MCF 10A (cell line): Measurements from ENCODE around the gene SLC35E3. TPM values are rescaled to one million over a fixed set of nuclear protein-coding genes. Genes with fewer than 3 reads are reported as not detected.

Experiments
- BruUV-seq: library from RNA; stranded (reverse); fragments of 400-500 nt; replicated peaks from 2 replicates; lab custom pipeline; 2021; lab: Mats Ljungman, UMichigan
- CTCF ChIA-PET: fragments of 300-600 bp; sonication (Branson Sonifier 250); formaldehyde crosslinking; extraction: SDS; loops from one replicate; lab custom pipeline; 2021; ENCODE audit warnings: antibody characterized with exemption, inconsistent platforms; lab: Yijun Ruan, JAX
- POLR2A ChIA-PET: fragments of 300-600, 350-650 bp; sonication (Branson Sonifier 250); formaldehyde crosslinking; extraction: SDS; loops from one replicate; lab custom pipeline; 2020; ENCODE audit warnings: antibody characterized with exemption, inconsistent platforms; lab: Yijun Ruan, JAX
- DNase-seq: peaks from one replicate; pipeline ENCODE4 v3.0.0-alpha.2; 2018; ENCODE audit not compliant: unreplicated experiment
- H3K27ac Mint-ChIP-seq: one replicate; pipeline ENCODE4 v1.8.0; 2022; ENCODE audit warnings: mild to moderate bottlenecking, low read depth, mixed read lengths; ENCODE audit not compliant: unreplicated experiment
- H3K27me3 Mint-ChIP-seq: one replicate; pipeline ENCODE4 v1.8.0; 2022; ENCODE audit warnings: mixed read lengths; ENCODE audit not compliant: insufficient read depth, unreplicated experiment
- H3K36me3 Mint-ChIP-seq: one replicate; pipeline ENCODE4 v1.8.0; 2022; ENCODE audit warnings: mild to moderate bottlenecking, moderate library complexity, mixed read lengths; ENCODE audit not compliant: insufficient read depth, unreplicated experiment
- H3K4me1 Mint-ChIP-seq: one replicate; pipeline ENCODE4 v1.8.0; 2022; ENCODE audit warnings: mixed read lengths; ENCODE audit not compliant: insufficient read depth, unreplicated experiment
- H3K4me3 Mint-ChIP-seq: one replicate; pipeline ENCODE4 v1.8.0; 2022; ENCODE audit warnings: mild to moderate bottlenecking, moderate library complexity, mixed read lengths; ENCODE audit not compliant: unreplicated experiment
- H3K9me3 Mint-ChIP-seq: one replicate; pipeline ENCODE4 v1.8.0; 2022; ENCODE audit warnings: mixed read lengths; ENCODE audit not compliant: unreplicated experiment
- CTCF ChIP-seq: fragments of 200-600 bp; IDR thresholded peaks from one replicate; pipeline ENCODE4 v1.8.0; 2022; ENCODE audit warnings: antibody characterized with exemption, mild to moderate bottlenecking; ENCODE audit not compliant: unreplicated experiment
- intact Hi-C: fragments of 100-400 bp; cut with micrococcal nuclease; formaldehyde crosslinking; loops from 2 replicates; pipeline ENCODE4 v1.14.1; 2022
- total RNA-seq: library from RNA; stranded (reverse); gene quantifications from 2 replicates; pipeline ENCODE4 v1.2.3, GENCODE V29; 2022

SLC35E3 gene
- total RNA-seq, 1 experiment from 2014 or later, result 7.6 TPM

GRCh38 chr12:68746572-68747180 lies 700 bp downstream of the SLC35E3 start:
- ChIA-PET CTCF (interaction anchor here (0.6 to 1.4 kb wide), 12 partner anchors 14 to 571 kb away, joined by 3 to 7 read pairs (median 4); no protein-coding TSS in a partner anchor), POLR2A (interaction anchor here (0.6 to 2.8 kb wide), 31 partner anchors 10 to 416 kb away, joined by 3 to 106 read pairs (median 4); partner anchors contain the start of genes MDM2, NUP107 and RAP1B)
- Mint-ChIP-seq H3K27me3 (no peaks in the 10 kb centered on the region), H3K4me1 (peaks cover 23% of the 10 kb centered on the region), H3K4me3 (peak overlapping the region; percentile 96), H3K27ac (peak overlapping the region; percentile 78), H3K9me3 (no peaks in the 10 kb centered on the region), H3K36me3 (peaks cover 25% of the 10 kb centered on the region)
- peak; percentile 73 for DNase-seq
- BruUV-seq, result no TSS peak
- intact Hi-C loops, result loop anchor here (1.0 to 5.0 kb wide), 4 partner anchors 39 to 388 kb away; no protein-coding TSS in a partner anchor
- no peak for TF ChIP-seq CTCF

GRCh38 chr12:68749443-68749842 lies 3.5 kb downstream of the SLC35E3 start:
- H3K27ac Mint-ChIP-seq, result no peak overlapping the region
- TF ChIP-seq CTCF, result no peak
- peaks cover 33% of the 10 kb centered on the region for H3K36me3 Mint-ChIP-seq
- no peaks in the 10 kb centered on the region for H3K9me3 Mint-ChIP-seq
- BruUV-seq, result no TSS peak
- H3K4me1 Mint-ChIP-seq, result peaks cover 23% of the 10 kb centered on the region
- intact Hi-C loops, result loop anchor here (5.0 kb wide), 1 partner anchor 73 kb away; no protein-coding TSS in a partner anchor
- no peaks in the 10 kb centered on the region for H3K27me3 Mint-ChIP-seq
- no peak for DNase-seq
- CTCF ChIA-PET, result no interaction called here
- POLR2A ChIA-PET, result interaction anchor here (1.1 to 1.2 kb wide), 2 partner anchors 38 to 59 kb away, joined by 3 read pairs; no protein-coding TSS in a partner anchor
- H3K4me3 Mint-ChIP-seq, result no peak overlapping the region

GRCh38 chr12:68749861-68750260 lies 3.9 kb downstream of the SLC35E3 start:
- no TSS peak for BruUV-seq
- H3K36me3 Mint-ChIP-seq, result peaks cover 33% of the 10 kb centered on the region
- ChIA-PET CTCF (no interaction called here), POLR2A (interaction anchor here (1.1 to 1.2 kb wide), 2 partner anchors 38 to 59 kb away, joined by 3 read pairs; no protein-coding TSS in a partner anchor)
- H3K4me1 Mint-ChIP-seq, result peaks cover 23% of the 10 kb centered on the region
- no peak overlapping the region for H3K27ac Mint-ChIP-seq
- DNase-seq, result no peak
- H3K27me3 Mint-ChIP-seq, result no peaks in the 10 kb centered on the region
- H3K4me3 Mint-ChIP-seq, result no peak overlapping the region
- no peaks in the 10 kb centered on the region for H3K9me3 Mint-ChIP-seq
- TF ChIP-seq CTCF, result no peak
- intact Hi-C loops, result loop anchor here (5.0 kb wide), 1 partner anchor 72 kb away; no protein-coding TSS in a partner anchor

- peaks cover 26% of the 10 kb centered on the region for H3K36me3 Mint-ChIP-seq
- H3K4me3 Mint-ChIP-seq, result no peak overlapping the region
- no peak overlapping the region for H3K27ac Mint-ChIP-seq
- BruUV-seq, result no TSS peak
- DNase-seq, result no peak
- intact Hi-C loops, result no loop called here
- H3K9me3 Mint-ChIP-seq, result no peaks in the 10 kb centered on the region
- POLR2A ChIA-PET, result interaction anchor here (0.9 kb wide), 1 partner anchor 57 kb away, joined by 3 read pairs; the partner anchor contains the start of gene MDM2
- H3K4me1 Mint-ChIP-seq, result peaks cover 23% of the 10 kb centered on the region
- CTCF ChIA-PET, result no interaction called here
- TF ChIP-seq CTCF, result no peak
- no peaks in the 10 kb centered on the region for H3K27me3 Mint-ChIP-seq
Observed at GRCh38 chr12:68750506-68750905, 4.5 kb downstream of the SLC35E3 start.
